Astrocyte of the cerebellum (primary cell): ENCODE data around the gene C1QTNF9.
"Not testable (repeated sequence)": the region's sequence is repeated elsewhere in the genome, so short reads cannot be mapped to it uniquely, and the experiment has no call there.

Experiments used
- DNase-seq: peaks from one replicate; pipeline ENCODE4 v3.0.0-alpha.2; 2011; ENCODE audit warnings: low read depth
- H3K4me3 ChIP-seq: 2 replicates; pipeline ENCODE4 v1.5.1; 2011; ENCODE audit warnings: mild to moderate bottlenecking, low read depth, low read length, moderate library complexity
- in situ Hi-C: cut with HindIII; loops from 2 replicates; pipeline ENCODE4 v1.10.0; 2017; ENCODE audit warnings: low sequenced_read_pairs
- TF ChIP-seq, protein P1 (sequence below): IDR thresholded peaks from 2 replicates; pipeline ENCODE4 v1.5.1; 2012; ENCODE audit warnings: low read length, low read depth, moderate library complexity, mild to moderate bottlenecking; ENCODE audit errors: missing control alignments

C1QTNF9 gene

DNA sequence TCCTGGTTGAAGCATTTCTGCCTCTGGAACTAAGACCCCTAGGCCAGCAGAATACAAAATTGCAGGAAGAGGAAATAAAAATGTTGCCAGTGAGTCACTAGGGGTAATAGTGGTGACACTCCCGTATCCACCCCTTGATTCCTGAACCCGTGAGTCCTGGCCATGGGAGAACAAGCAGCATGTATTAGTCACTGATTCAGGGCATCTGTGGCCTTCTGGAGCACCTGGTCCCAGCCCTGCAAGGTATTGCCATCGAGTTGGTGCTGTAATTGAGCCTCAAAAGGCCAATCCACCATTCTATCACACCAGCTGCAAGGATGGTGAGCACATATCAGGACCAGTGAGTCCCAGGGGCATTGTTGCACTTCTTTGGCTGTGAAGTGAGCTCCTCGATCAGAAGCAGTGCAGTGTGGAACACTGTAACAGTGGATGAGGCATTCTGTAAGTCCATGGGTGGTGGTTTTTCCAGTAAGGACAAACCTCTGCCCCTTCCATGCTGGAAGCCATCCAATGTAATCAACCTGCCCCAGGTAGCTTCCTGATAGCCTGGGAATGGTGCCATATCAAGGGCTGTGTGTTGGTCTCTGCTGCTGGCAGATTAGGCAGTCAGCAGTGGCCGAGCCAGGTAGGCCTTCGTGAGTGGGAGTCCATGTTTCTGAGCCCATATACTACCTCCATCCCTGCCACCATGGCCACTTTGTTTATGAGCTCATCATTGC lies 39.6 kb downstream of the C1QTNF9 start:
- TF ChIP-seq, protein P1, sequence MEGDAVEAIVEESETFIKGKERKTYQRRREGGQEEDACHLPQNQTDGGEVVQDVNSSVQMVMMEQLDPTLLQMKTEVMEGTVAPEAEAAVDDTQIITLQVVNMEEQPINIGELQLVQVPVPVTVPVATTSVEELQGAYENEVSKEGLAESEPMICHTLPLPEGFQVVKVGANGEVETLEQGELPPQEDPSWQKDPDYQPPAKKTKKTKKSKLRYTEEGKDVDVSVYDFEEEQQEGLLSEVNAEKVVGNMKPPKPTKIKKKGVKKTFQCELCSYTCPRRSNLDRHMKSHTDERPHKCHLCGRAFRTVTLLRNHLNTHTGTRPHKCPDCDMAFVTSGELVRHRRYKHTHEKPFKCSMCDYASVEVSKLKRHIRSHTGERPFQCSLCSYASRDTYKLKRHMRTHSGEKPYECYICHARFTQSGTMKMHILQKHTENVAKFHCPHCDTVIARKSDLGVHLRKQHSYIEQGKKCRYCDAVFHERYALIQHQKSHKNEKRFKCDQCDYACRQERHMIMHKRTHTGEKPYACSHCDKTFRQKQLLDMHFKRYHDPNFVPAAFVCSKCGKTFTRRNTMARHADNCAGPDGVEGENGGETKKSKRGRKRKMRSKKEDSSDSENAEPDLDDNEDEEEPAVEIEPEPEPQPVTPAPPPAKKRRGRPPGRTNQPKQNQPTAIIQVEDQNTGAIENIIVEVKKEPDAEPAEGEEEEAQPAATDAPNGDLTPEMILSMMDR = no peak
- H3K4me3 ChIP-seq = no peak overlapping the region
- DNase-seq = no peak
- in situ Hi-C loops = no loop called here

DNA sequence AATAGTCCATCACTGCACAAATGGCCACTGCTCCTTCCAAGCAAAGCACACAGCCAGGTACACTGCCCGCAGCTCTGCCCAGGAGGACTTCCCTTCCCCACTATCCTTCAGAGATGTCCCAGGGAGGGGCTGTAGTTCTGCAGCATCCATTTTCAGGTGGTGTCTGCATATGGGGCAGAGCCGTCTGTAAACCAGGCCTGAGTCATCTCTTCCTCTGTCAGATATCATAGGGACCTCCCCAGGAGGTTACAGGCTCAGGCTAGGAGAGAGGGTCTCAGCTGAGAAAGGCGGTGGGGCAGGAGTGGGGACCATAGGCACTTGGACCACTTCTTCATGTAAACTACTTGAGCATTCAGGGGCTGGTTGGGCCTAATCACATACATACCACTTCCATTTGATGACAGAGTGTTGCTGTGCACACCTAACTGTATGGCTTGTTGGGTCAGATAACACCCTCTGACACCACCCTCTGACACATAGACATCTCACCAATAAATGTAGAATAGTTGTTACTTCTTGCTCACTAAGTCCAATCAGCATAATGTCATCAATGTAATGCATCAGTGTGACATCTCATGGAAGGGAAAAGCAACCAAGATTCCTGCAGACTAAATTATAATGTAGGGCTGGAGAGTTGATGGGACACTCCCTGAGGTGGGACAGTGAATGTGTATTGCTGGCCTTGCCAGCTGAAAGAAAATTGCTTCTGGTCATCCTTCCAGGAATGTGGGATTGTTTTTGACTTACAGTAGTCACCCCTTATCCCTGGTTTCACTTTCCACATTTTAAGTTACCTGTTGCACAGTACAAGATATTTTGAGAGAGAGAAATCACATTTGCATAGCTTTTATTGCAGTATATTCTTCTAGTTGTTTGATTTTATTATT lies 40.6 kb downstream of the C1QTNF9 start:
- DNase-seq, H3K4me3 ChIP-seq, in situ Hi-C loops: not testable (repeated sequence)

GRCh38 chr13:24351423-24351822 lies 42.0 kb downstream of the C1QTNF9 start:
- no peak overlapping the region for H3K4me3 ChIP-seq
- DNase-seq = no peak
- TF ChIP-seq, protein P1 = no peak
- in situ Hi-C loops = no loop called here

DNA sequence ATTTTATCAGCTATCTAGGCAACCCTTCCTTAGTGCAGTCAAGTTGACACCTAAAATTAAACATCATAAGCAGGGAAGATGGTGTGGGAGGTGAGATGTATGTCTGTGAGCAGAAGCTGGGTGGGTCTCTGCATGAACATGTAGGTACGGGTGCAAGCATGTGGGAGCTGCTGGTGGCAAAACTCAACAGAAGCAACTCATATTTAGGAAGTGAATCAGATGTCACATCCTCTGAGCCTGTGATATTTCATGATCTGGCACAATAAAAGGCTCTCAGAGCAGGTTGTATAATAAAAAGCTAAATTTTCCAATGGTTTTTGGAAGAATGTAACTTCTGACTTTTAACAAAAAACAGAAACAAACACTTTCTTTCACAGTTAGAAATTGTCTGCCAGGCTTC lies 44.4 kb downstream of the C1QTNF9 start:
- no peak overlapping the region for H3K4me3 ChIP-seq
- in situ Hi-C loops = no loop called here
- TF ChIP-seq, protein P1 = no peak
- no peak for DNase-seq

- in situ Hi-C loops = no loop called here
- TF ChIP-seq, protein P1 = no peak
- no peak for DNase-seq
- no peak overlapping the region for H3K4me3 ChIP-seq
Measured at GRCh38 chr13:24355103-24355502, 45.7 kb downstream of the C1QTNF9 start.

DNA sequence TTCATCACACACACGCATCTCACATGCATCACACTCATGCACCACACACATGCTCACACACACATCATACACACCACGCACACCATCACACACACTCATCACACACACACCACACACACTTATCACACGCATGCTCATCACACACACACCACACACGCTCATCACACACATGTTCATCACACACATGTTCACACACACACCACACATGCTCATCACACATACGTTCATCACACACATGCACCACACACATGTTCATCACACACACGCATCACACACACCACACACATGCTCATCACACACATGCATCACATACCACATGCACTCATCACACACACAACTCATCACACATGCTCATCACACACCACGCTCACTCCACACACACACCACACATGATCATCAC lies 46.9 kb downstream of the C1QTNF9 start:
- in situ Hi-C loops = no loop called here
- TF ChIP-seq, protein P1 = no peak

DNA sequence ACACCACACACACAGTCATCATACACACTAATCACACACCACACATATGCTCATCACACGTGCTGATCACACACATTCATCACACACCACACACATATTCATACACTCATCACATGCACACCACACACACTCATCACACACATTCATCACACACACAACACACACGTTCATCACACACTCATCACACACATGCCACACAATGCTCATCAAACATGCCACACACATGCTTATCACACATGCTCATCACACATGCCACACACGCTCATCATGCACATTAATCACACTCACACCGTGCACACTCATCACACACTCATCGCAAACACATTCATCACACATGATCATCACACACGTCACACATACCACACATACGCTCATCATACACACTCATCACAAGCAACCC lies 47.5 kb downstream of the C1QTNF9 start:
- in situ Hi-C loops = no loop called here
- H3K4me3 ChIP-seq = no peak overlapping the region
- DNase-seq = no peak
- TF ChIP-seq, protein P1 = no peak

More for the DNA sequence above, 46.9 kb downstream of the C1QTNF9 start:
- H3K4me3 ChIP-seq = no peak overlapping the region
- no peak for DNase-seq
